ENCODE data around the gene BAG1.

Gene BAG1

GRCh38 chr9:33223696-33224095, 40.8 kb downstream of the BAG1 start:
- no peaks in the 10 kb centered on the region for H3K9me3 ChIP-seq (ENCODE audit: insufficient read depth, low read length)
- no peak overlapping the region for H3K9ac ChIP-seq (ENCODE audit: low read length)
- no peaks in the 10 kb centered on the region for H3K36me3 ChIP-seq (ENCODE audit: low read length)
- H3K27ac ChIP-seq (ENCODE audit: low read depth, low read length), result no peak overlapping the region
- no peaks in the 10 kb centered on the region for H3K27me3 ChIP-seq (ENCODE audit: low read length)
- H3K79me2 ChIP-seq (ENCODE audit: insufficient read depth, low read length), result no peaks in the 10 kb centered on the region
- H2AFZ ChIP-seq (ENCODE audit: low read depth, low read length, severe bottlenecking), result no peak overlapping the region
- H3K9me2 ChIP-seq (replicated peaks; ENCODE audit: insufficient read depth, low read length), result no peaks in the 10 kb centered on the region
- H3K4me2 ChIP-seq (ENCODE audit: low read depth, low read length, poor library complexity, severe bottlenecking), result no peak overlapping the region
- no peak overlapping the region for H3K4me3 ChIP-seq (ENCODE audit: insufficient read depth, low read length, poor library complexity, severe bottlenecking)
- H4K20me1 ChIP-seq (ENCODE audit: low read depth, low read length), result no peaks in the 10 kb centered on the region
- H3F3A ChIP-seq (ENCODE audit: insufficient read depth), result no peaks in the 10 kb centered on the region
- TF ChIP-seq CTCF (IDR thresholded peaks at IDR 0.05; ENCODE audit: insufficient read depth, low read length, poor library complexity, severe bottlenecking) (no peak), EZH2phosphoT487 (conservative IDR thresholded peaks at IDR 0.05; ENCODE audit: low read length) (no peak)

GRCh38 chr9:33222031-33222430, 42.5 kb downstream of the BAG1 start:
- Histone ChIP-seq H3K9ac (ENCODE audit: low read length) (no peak overlapping the region), H3K9me2 (replicated peaks; ENCODE audit: insufficient read depth, low read length) (no peaks in the 10 kb centered on the region), H3K27ac (ENCODE audit: low read depth, low read length) (no peak overlapping the region), H3F3A (ENCODE audit: insufficient read depth) (no peaks in the 10 kb centered on the region), H3K4me3 (ENCODE audit: insufficient read depth, low read length, poor library complexity, severe bottlenecking) (no peak overlapping the region), H2AFZ (ENCODE audit: low read depth, low read length, severe bottlenecking) (no peak overlapping the region), H3K9me3 (ENCODE audit: insufficient read depth, low read length) (no peaks in the 10 kb centered on the region), H3K79me2 (ENCODE audit: insufficient read depth, low read length) (no peaks in the 10 kb centered on the region), H4K20me1 (ENCODE audit: low read depth, low read length) (no peaks in the 10 kb centered on the region), H3K4me2 (ENCODE audit: low read depth, low read length, poor library complexity, severe bottlenecking) (no peak overlapping the region), H3K27me3 (ENCODE audit: low read length) (no peaks in the 10 kb centered on the region), H3K36me3 (ENCODE audit: low read length) (no peaks in the 10 kb centered on the region)
- TF ChIP-seq CTCF (IDR thresholded peaks at IDR 0.05; ENCODE audit: insufficient read depth, low read length, poor library complexity, severe bottlenecking) (no peak), EZH2phosphoT487 (conservative IDR thresholded peaks at IDR 0.05; ENCODE audit: low read length) (no peak)

GRCh38 chr9:33221568-33221884, 43.0 kb downstream of the BAG1 start:
- H3K4me3 ChIP-seq (ENCODE audit: insufficient read depth, low read length, poor library complexity, severe bottlenecking), result no peak overlapping the region
- no peak overlapping the region for H3K9ac ChIP-seq (ENCODE audit: low read length)

More at GRCh38 chr9:33221568-33221884, 43.0 kb downstream of the BAG1 start:
- no peaks in the 10 kb centered on the region for H3K36me3 ChIP-seq (ENCODE audit: low read length)
- no peak overlapping the region for H3K4me2 ChIP-seq (ENCODE audit: low read depth, low read length, poor library complexity, severe bottlenecking)
- H3K79me2 ChIP-seq (ENCODE audit: insufficient read depth, low read length), result no peaks in the 10 kb centered on the region
- no peaks in the 10 kb centered on the region for H3K9me2 ChIP-seq (replicated peaks; ENCODE audit: insufficient read depth, low read length)
- no peaks in the 10 kb centered on the region for H3F3A ChIP-seq (ENCODE audit: insufficient read depth)
- no peaks in the 10 kb centered on the region for H3K27me3 ChIP-seq (ENCODE audit: low read length)
- H3K27ac ChIP-seq (ENCODE audit: low read depth, low read length), result no peak overlapping the region
- H2AFZ ChIP-seq (ENCODE audit: low read depth, low read length, severe bottlenecking), result no peak overlapping the region
- H4K20me1 ChIP-seq (ENCODE audit: low read depth, low read length), result no peaks in the 10 kb centered on the region
- H3K9me3 ChIP-seq (ENCODE audit: insufficient read depth, low read length), result no peaks in the 10 kb centered on the region
- no peak for TF ChIP-seq EZH2phosphoT487 (conservative IDR thresholded peaks at IDR 0.05; ENCODE audit: low read length)
- TF ChIP-seq CTCF (IDR thresholded peaks at IDR 0.05; ENCODE audit: insufficient read depth, low read length, poor library complexity, severe bottlenecking), result no peak

All from SU-DHL-6 (cell line).